Panc1 (cell line): Measurements from ENCODE around the gene VPS45. TPM values are rescaled to one million over a fixed set of nuclear protein-coding genes. Genes with fewer than 3 reads are reported as not detected.

Experiments used
- ATAC-seq: fragments of 200-7000 bp; cut with Tn5 transposase; 2 replicates; pipeline ENCODE4 v1.9.1; 2020; ENCODE audit warnings: mild to moderate bottlenecking, moderate library complexity
- BruUV-seq: library from RNA; stranded (reverse); fragments of 400-500 nt; replicated peaks from 2 replicates; lab custom pipeline; 2021; lab: Mats Ljungman, UMichigan
- CTCF ChIA-PET: fragments of 300-600 bp; sonication (Branson Sonifier 250); formaldehyde crosslinking; loops from one replicate; lab custom pipeline; 2022; ENCODE audit warnings: antibody characterized with exemption; lab: Charles Lee
- POLR2A ChIA-PET: fragments of 300-600 bp; sonication (Branson Sonifier 250); formaldehyde crosslinking; loops from one replicate; lab custom pipeline; 2022; ENCODE audit warnings: antibody characterized with exemption; lab: Charles Lee
- DNase-seq: peaks from one replicate; pipeline ENCODE4 v3.0.0-alpha.2; 2010; ENCODE audit warnings: low read depth, low spot score
- H3K27ac ChIP-seq: 2 replicates; pipeline ENCODE4 v1.5.1; 2011; ENCODE audit warnings: mild to moderate bottlenecking, low read length, inconsistent platforms
- H3K27me3 ChIP-seq: fragments of 200-500 bp; sonication (Bioruptor generic); 2 replicates; pipeline ENCODE4 v1.6.0; 2014; ENCODE audit warnings: low read length, inconsistent platforms; ENCODE audit not compliant: control insufficient read depth, insufficient read depth
- H3K36me3 ChIP-seq: fragments of 200-500 bp; sonication (Bioruptor generic); 2 replicates; pipeline ENCODE4 v1.5.1; 2014; ENCODE audit warnings: inconsistent platforms, mild to moderate bottlenecking, low read length, moderate library complexity; ENCODE audit not compliant: control insufficient read depth, insufficient read depth
- H3K4me1 ChIP-seq: 2 replicates; pipeline ENCODE4 v1.5.1; 2011; ENCODE audit warnings: inconsistent platforms, mild to moderate bottlenecking, low read length, moderate library complexity; ENCODE audit not compliant: control insufficient read depth, insufficient read depth
- H3K4me3 ChIP-seq, 2 experiments: 2 replicates each; pipeline ENCODE4 v1.5.1; 2011 to 2012; ENCODE audit warnings: low read depth in 2 of 2, low read length in 2 of 2, mild to moderate bottlenecking in 2 of 2, inconsistent platforms in 1 of 2, moderate library complexity in 1 of 2
- H3K9me3 ChIP-seq: fragments of 200-500 bp; sonication (Bioruptor generic); 2 replicates; pipeline ENCODE4 v1.5.1; 2014; ENCODE audit warnings: low read depth, mild to moderate bottlenecking, inconsistent platforms, low read length, moderate library complexity; ENCODE audit not compliant: control insufficient read depth, insufficient read depth
- POLR2AphosphoS5 ChIP-seq: IDR thresholded peaks from 2 replicates; pipeline ENCODE4 v1.6.1; 2012; ENCODE audit warnings: mild to moderate bottlenecking, low read depth, low read length, moderate library complexity
- SIN3A ChIP-seq: IDR thresholded peaks from 2 replicates; pipeline ENCODE4 v1.6.1; 2012; ENCODE audit warnings: low read depth, mild to moderate bottlenecking, low read length, moderate library complexity, borderline replicate concordance; ENCODE audit not compliant: insufficient read depth
- TCF7L2 ChIP-seq: IDR thresholded peaks from 2 replicates; pipeline ENCODE4 v1.6.1; 2011; ENCODE audit warnings: mild to moderate bottlenecking, low read depth, low read length, inconsistent platforms
- in situ Hi-C: cut with HindIII; loops from 2 replicates; pipeline ENCODE4 v1.10.0; 2016; ENCODE audit warnings: low sequenced_read_pairs, low pct_unique_long_range_greater_than_20kb
- intact Hi-C: fragments of 100-400 bp; cut with micrococcal nuclease; formaldehyde crosslinking; loops from one replicate; pipeline ENCODE4 v1.10.0; 2022; ENCODE audit not compliant: unreplicated experiment
- total RNA-seq: library from RNA; stranded (reverse); gene quantifications from one replicate; pipeline ENCODE4 v1.2.1, GENCODE V29; 2021; ENCODE audit not compliant: unreplicated experiment
- TF ChIP-seq, protein P1 (sequence below), 2 experiments: IDR thresholded peaks; 2 replicates each; pipeline ENCODE4 v1.6.1; 2011 to 2012; ENCODE audit warnings: low read depth in 2 of 2, control low read depth in 1 of 2, low read length in 1 of 2, mild to moderate bottlenecking in 1 of 2, moderate library complexity in 1 of 2; ENCODE audit not compliant: insufficient read depth in 1 of 2
- TF ChIP-seq, protein P2 (sequence below): fragments of 450-650 bp; IDR thresholded peaks from 2 replicates; pipeline ENCODE4 v1.5.1; 2017; ENCODE audit warnings: mild to moderate bottlenecking

Gene VPS45
- total RNA-seq, 1 experiment from 2014 or later: 24.9 TPM

DNA sequence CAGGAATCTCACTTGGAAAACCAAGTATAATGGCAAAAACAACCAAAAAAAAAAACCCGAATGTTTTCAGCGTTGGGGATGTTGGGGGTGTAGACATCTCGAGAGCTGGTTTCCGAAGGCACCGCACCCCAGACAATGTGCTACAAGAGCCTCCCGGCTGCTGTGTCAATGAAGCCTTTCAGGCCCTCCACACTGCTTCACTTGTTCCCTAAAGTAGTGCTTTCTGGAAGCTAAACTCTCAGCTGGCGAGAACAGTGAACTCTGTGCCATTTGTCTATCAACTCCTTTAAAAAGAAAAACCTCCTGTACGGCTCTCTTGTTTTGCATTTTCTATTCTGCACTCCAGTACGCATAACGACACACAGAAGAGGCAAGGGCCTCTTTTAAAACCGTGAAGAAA lies 114.7 kb downstream of the VPS45 start:
- Histone ChIP-seq H3K27ac (no peak overlapping the region), H3K9me3 (no peaks in the 10 kb centered on the region), H3K4me1 (no peaks in the 10 kb centered on the region), H3K27me3 (no peaks in the 10 kb centered on the region), H3K36me3 (no peaks in the 10 kb centered on the region), H3K4me3 (no peak overlapping the region)
- BruUV-seq: no TSS peak
- in situ Hi-C loops (no loop called here), intact Hi-C loops (no loop called here)
- ChIA-PET POLR2A (interaction anchor here (0.6 kb wide), 1 partner anchor 178 kb away, joined by 8 read pairs; no protein-coding TSS in a partner anchor), CTCF (interaction anchor here (0.6 kb wide), 2 partner anchors 21 to 173 kb away, joined by 3 to 11 read pairs; no protein-coding TSS in a partner anchor)
- ATAC-seq: no peak
- TF ChIP-seq POLR2AphosphoS5 (no peak), SIN3A (no peak), TCF7L2 (no peak)
- TF ChIP-seq, protein P1, sequence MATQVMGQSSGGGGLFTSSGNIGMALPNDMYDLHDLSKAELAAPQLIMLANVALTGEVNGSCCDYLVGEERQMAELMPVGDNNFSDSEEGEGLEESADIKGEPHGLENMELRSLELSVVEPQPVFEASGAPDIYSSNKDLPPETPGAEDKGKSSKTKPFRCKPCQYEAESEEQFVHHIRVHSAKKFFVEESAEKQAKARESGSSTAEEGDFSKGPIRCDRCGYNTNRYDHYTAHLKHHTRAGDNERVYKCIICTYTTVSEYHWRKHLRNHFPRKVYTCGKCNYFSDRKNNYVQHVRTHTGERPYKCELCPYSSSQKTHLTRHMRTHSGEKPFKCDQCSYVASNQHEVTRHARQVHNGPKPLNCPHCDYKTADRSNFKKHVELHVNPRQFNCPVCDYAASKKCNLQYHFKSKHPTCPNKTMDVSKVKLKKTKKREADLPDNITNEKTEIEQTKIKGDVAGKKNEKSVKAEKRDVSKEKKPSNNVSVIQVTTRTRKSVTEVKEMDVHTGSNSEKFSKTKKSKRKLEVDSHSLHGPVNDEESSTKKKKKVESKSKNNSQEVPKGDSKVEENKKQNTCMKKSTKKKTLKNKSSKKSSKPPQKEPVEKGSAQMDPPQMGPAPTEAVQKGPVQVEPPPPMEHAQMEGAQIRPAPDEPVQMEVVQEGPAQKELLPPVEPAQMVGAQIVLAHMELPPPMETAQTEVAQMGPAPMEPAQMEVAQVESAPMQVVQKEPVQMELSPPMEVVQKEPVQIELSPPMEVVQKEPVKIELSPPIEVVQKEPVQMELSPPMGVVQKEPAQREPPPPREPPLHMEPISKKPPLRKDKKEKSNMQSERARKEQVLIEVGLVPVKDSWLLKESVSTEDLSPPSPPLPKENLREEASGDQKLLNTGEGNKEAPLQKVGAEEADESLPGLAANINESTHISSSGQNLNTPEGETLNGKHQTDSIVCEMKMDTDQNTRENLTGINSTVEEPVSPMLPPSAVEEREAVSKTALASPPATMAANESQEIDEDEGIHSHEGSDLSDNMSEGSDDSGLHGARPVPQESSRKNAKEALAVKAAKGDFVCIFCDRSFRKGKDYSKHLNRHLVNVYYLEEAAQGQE (IDR thresholded peaks at IDR 0.05; ENCODE audit: insufficient read depth in 1 of 2, low read depth in 2 of 2, low read length in 1 of 2): no peak
- TF ChIP-seq, protein P2, sequence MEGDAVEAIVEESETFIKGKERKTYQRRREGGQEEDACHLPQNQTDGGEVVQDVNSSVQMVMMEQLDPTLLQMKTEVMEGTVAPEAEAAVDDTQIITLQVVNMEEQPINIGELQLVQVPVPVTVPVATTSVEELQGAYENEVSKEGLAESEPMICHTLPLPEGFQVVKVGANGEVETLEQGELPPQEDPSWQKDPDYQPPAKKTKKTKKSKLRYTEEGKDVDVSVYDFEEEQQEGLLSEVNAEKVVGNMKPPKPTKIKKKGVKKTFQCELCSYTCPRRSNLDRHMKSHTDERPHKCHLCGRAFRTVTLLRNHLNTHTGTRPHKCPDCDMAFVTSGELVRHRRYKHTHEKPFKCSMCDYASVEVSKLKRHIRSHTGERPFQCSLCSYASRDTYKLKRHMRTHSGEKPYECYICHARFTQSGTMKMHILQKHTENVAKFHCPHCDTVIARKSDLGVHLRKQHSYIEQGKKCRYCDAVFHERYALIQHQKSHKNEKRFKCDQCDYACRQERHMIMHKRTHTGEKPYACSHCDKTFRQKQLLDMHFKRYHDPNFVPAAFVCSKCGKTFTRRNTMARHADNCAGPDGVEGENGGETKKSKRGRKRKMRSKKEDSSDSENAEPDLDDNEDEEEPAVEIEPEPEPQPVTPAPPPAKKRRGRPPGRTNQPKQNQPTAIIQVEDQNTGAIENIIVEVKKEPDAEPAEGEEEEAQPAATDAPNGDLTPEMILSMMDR: no peak
- DNase-seq: no peak

DNA sequence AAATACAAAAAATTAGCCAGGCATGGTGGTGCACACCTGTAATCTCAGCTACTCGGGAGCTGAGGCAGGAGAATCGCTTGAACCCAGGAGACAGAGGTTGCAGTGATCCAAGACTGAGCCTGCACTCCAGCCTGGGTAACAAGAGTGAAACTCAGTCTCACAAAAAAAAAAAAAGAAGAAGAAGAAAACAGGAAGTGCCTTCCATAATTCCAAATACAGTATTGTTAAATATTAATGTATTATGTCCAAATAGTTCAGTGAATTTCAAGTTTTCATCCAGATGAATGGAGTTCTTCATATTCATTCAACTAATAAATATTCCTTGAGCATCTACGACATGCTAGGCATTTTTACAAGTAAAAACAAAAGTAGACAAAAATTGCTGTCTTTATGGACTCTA lies 115.5 kb downstream of the VPS45 start:
- Histone ChIP-seq H3K4me1 (peaks cover 5% of the 10 kb centered on the region; the same call in 1 of the 2 replicates), H3K9me3 (no peaks in the 10 kb centered on the region), H3K36me3 (no peaks in the 10 kb centered on the region), H3K4me3 (no peak overlapping the region), H3K27ac (no peak overlapping the region), H3K27me3 (no peaks in the 10 kb centered on the region)
- DNase-seq (no peak), ATAC-seq (no peak)
- in situ Hi-C loops: no loop called here
- ChIA-PET CTCF (no interaction called here), POLR2A (no interaction called here)
- intact Hi-C loops: no loop called here
- no TSS peak for BruUV-seq
- TF ChIP-seq, protein P2: no peak
- TF ChIP-seq SIN3A: no peak
- no peak for TF ChIP-seq POLR2AphosphoS5
- TF ChIP-seq, protein P1 (IDR thresholded peaks at IDR 0.05; ENCODE audit: insufficient read depth in 1 of 2, low read depth in 2 of 2, low read length in 1 of 2): no peak
- TF ChIP-seq TCF7L2: no peak
